ENCODE results near the gene RPLP2.

DNA sequence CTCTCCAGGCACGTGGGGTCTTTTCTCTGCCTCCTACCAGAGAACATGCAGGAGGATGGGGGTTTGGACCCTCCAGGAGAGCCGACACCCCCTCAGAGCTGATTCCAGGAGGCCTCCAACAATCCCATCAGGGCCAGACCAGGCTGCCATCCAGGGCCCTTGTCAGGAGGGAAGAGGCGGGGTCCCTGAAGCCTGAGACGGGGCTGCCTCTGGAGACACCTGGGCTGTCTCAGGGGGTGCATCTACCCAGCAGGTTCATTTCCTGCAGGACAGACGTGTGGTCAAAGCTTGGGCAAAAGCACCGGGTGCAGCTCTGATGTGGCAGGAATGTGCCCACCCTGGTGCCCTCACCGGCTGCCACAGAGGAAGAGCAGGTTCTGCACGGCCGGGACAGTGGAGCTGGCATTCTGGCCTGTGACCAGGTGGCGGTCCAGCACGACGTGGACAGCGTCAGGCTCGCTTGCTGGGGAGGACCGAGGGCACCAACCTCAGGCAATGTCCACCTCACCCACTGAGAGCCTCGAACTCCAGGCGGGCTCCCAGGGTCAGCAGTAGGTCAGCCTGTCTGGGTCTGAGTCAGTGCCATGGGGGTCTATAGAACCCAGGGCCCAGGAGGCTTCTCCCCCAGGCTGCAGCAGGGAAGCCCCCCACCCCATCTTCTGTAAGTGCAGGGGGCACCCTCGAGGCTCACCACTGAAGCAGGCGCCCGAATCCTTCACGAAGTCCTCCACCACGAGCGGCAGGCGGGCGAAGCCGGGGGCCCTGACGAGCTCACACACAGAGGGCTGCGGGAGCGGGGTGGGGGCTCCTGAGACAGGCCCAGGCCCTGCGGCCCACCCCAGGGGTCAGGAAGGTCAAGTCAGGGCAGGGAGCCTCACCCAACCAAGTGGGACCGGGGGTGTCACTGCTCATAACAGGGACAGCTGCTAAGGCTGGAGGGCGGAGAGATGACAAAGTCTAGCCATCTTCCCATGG is 38.8 kb upstream of the RPLP2 start:
- TF ChIP-seq, protein P1, sequence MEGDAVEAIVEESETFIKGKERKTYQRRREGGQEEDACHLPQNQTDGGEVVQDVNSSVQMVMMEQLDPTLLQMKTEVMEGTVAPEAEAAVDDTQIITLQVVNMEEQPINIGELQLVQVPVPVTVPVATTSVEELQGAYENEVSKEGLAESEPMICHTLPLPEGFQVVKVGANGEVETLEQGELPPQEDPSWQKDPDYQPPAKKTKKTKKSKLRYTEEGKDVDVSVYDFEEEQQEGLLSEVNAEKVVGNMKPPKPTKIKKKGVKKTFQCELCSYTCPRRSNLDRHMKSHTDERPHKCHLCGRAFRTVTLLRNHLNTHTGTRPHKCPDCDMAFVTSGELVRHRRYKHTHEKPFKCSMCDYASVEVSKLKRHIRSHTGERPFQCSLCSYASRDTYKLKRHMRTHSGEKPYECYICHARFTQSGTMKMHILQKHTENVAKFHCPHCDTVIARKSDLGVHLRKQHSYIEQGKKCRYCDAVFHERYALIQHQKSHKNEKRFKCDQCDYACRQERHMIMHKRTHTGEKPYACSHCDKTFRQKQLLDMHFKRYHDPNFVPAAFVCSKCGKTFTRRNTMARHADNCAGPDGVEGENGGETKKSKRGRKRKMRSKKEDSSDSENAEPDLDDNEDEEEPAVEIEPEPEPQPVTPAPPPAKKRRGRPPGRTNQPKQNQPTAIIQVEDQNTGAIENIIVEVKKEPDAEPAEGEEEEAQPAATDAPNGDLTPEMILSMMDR (IDR thresholded peaks at IDR 0.05; ENCODE audit: insufficient read depth, low read length) = no peak
- TF ChIP-seq POLR2AphosphoS5 (IDR thresholded peaks at IDR 0.05; ENCODE audit: low read depth) = no peak
- TF ChIP-seq, protein P2, sequence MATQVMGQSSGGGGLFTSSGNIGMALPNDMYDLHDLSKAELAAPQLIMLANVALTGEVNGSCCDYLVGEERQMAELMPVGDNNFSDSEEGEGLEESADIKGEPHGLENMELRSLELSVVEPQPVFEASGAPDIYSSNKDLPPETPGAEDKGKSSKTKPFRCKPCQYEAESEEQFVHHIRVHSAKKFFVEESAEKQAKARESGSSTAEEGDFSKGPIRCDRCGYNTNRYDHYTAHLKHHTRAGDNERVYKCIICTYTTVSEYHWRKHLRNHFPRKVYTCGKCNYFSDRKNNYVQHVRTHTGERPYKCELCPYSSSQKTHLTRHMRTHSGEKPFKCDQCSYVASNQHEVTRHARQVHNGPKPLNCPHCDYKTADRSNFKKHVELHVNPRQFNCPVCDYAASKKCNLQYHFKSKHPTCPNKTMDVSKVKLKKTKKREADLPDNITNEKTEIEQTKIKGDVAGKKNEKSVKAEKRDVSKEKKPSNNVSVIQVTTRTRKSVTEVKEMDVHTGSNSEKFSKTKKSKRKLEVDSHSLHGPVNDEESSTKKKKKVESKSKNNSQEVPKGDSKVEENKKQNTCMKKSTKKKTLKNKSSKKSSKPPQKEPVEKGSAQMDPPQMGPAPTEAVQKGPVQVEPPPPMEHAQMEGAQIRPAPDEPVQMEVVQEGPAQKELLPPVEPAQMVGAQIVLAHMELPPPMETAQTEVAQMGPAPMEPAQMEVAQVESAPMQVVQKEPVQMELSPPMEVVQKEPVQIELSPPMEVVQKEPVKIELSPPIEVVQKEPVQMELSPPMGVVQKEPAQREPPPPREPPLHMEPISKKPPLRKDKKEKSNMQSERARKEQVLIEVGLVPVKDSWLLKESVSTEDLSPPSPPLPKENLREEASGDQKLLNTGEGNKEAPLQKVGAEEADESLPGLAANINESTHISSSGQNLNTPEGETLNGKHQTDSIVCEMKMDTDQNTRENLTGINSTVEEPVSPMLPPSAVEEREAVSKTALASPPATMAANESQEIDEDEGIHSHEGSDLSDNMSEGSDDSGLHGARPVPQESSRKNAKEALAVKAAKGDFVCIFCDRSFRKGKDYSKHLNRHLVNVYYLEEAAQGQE (IDR thresholded peaks at IDR 0.05; ENCODE audit: insufficient replicate concordance, low read depth) = no peak

Measured in HL-60 (cell line).